Natural killer cell (primary cell): Measurements from ENCODE around the gene PCED1B. TPM values are rescaled to one million over a fixed set of nuclear protein-coding genes. Genes with fewer than 3 reads are reported as not detected.

Source experiments
- ATAC-seq, 3 donors: fragments of 150-1000 bp in 2 of 3; fragments of 200-7000 bp in 1 of 3; cut with Tn5 transposase; 1 replicate in 1 of 3; 2 replicates in 2 of 3; pipeline ENCODE4 v1.10.0; 2021; ENCODE audit warnings: mild to moderate bottlenecking in 2 of 3, moderate library complexity in 2 of 3
- DNase-seq, 2 donors: peaks; one replicate each; pipeline versions ENCODE4 v3.0.0 to v3.0.0-alpha.2; 2013 to 2021; ENCODE audit warnings: mixed read lengths in 1 of 2
- H3K27ac ChIP-seq: one replicate; pipeline ENCODE4 v1.5.1; 2013; ENCODE audit warnings: mild to moderate bottlenecking, low read length
- H3K27me3 ChIP-seq: one replicate; pipeline ENCODE4 v1.6.1; 2013; ENCODE audit warnings: low read length; ENCODE audit not compliant: control insufficient read depth, insufficient read depth
- H3K36me3 ChIP-seq: one replicate; pipeline ENCODE4 v1.6.1; 2013; ENCODE audit warnings: low read length; ENCODE audit not compliant: control insufficient read depth, insufficient read depth
- H3K4me1 ChIP-seq: one replicate; pipeline ENCODE4 v1.6.1; 2013; ENCODE audit warnings: low read length; ENCODE audit not compliant: control insufficient read depth, insufficient read depth
- H3K4me3 ChIP-seq: one replicate; pipeline ENCODE4 v1.5.1; 2013; ENCODE audit warnings: low read length
- H3K9me3 ChIP-seq: one replicate; pipeline ENCODE4 v1.6.1; 2013; ENCODE audit warnings: low read length; ENCODE audit not compliant: control insufficient read depth, insufficient read depth
- H3K27ac Mint-ChIP-seq, 2 donors: one replicate each; pipeline ENCODE4 v1.8.0; 2022; ENCODE audit warnings: mild to moderate bottlenecking in 2 of 2, mixed read lengths in 2 of 2, moderate library complexity in 1 of 2
- H3K27me3 Mint-ChIP-seq, 2 donors: one replicate each; pipeline ENCODE4 v1.8.0; 2022; ENCODE audit warnings: low read depth in 2 of 2, mixed read lengths in 2 of 2
- H3K36me3 Mint-ChIP-seq: one replicate; pipeline ENCODE4 v1.8.0; 2022; ENCODE audit warnings: mixed read lengths
- H3K4me1 Mint-ChIP-seq, 2 donors: one replicate each; pipeline ENCODE4 v1.8.0; 2022; ENCODE audit warnings: mixed read lengths in 2 of 2
- H3K4me3 Mint-ChIP-seq: one replicate; pipeline ENCODE4 v1.8.0; 2022; ENCODE audit warnings: mild to moderate bottlenecking, moderate library complexity, mixed read lengths
- H3K9me3 Mint-ChIP-seq, 2 donors: one replicate each; pipeline ENCODE4 v1.8.0; 2022; ENCODE audit warnings: mixed read lengths in 2 of 2
- WGBS: methylation state at CpG from one replicate; pipeline ENCODE4 v1.1.7; 2013; ENCODE audit warnings: missing lambda C conversion rate; ENCODE audit not compliant: insufficient coverage; 5-methylcytosine and 5-hydroxymethylcytosine counted together
- intact Hi-C: fragments of 100-400 bp; cut with micrococcal nuclease; formaldehyde crosslinking; loops from one replicate; pipeline ENCODE4 v1.14.2; 2022
- total RNA-seq, 4 donors: library from RNA; stranded (reverse); fragments of 120-200 nt in 1 of 4; gene quantifications; one replicate each; pipeline versions ENCODE4 v1.2.3 to v1.2.4, GENCODE V29; 2013 to 2022
- TF ChIP-seq, protein P1 (sequence below): fragments of 200-600 bp; IDR thresholded peaks from one replicate; pipeline ENCODE4 v1.8.0; 2022; ENCODE audit warnings: antibody characterized with exemption

The PCED1B gene
- total RNA-seq, 3 donors from 2014 or later (not counting 1 experiment from before 2014, with no cell fraction given) = 30.2 to 35.9 (median 33.3) TPM

DNA sequence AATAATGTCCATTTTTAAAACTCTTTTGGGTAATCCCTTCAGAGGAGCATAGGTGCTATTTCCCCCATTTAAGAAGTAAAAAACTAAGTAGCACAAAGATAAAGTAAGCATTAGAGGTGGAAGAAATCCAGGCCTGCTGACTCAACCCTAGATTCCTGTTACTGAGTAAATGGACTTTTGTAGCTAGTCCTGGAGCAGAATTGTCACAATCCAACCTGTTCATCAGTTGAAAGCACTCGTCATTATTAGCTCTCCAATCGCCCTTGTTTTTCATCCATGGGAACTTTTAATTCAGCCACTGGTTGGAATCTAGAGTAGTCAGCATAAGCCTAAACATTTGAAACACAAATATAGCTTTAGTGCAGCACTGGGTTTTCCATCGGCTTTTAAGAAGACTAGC is 139.8 kb downstream of the PCED1B start:
- no peak for DNase-seq
- H3K36me3 ChIP-seq = peaks cover 13% of the 10 kb centered on the region
- H3K4me1 ChIP-seq = peaks cover 68% of the 10 kb centered on the region
- WGBS = 79% methylated on average over 3 of the region's 3 CpGs
- H3K9me3 ChIP-seq = no peaks in the 10 kb centered on the region
- H3K4me3 ChIP-seq = no peak overlapping the region
- H3K27me3 Mint-ChIP-seq = no peaks in the 10 kb centered on the region
- H3K27ac Mint-ChIP-seq = peak overlapping the region; percentile 72 to 99
- no peaks in the 10 kb centered on the region for H3K36me3 Mint-ChIP-seq
- peak overlapping the region; percentile 20 for H3K27ac ChIP-seq
- no peaks in the 10 kb centered on the region for H3K9me3 Mint-ChIP-seq
- no peaks in the 10 kb centered on the region for H3K27me3 ChIP-seq
- TF ChIP-seq, protein P1, sequence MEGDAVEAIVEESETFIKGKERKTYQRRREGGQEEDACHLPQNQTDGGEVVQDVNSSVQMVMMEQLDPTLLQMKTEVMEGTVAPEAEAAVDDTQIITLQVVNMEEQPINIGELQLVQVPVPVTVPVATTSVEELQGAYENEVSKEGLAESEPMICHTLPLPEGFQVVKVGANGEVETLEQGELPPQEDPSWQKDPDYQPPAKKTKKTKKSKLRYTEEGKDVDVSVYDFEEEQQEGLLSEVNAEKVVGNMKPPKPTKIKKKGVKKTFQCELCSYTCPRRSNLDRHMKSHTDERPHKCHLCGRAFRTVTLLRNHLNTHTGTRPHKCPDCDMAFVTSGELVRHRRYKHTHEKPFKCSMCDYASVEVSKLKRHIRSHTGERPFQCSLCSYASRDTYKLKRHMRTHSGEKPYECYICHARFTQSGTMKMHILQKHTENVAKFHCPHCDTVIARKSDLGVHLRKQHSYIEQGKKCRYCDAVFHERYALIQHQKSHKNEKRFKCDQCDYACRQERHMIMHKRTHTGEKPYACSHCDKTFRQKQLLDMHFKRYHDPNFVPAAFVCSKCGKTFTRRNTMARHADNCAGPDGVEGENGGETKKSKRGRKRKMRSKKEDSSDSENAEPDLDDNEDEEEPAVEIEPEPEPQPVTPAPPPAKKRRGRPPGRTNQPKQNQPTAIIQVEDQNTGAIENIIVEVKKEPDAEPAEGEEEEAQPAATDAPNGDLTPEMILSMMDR = no peak
- H3K4me3 Mint-ChIP-seq = peak overlapping the region; percentile 67
- peaks cover 72 to 80% of the 10 kb centered on the region in 2 donors for H3K4me1 Mint-ChIP-seq
- intact Hi-C loops = loop anchor here (5.0 to 10.0 kb wide), 5 partner anchors 58 to 952 kb away; partner anchors contain the start of genes HDAC7, SLC38A1 and SLC38A2
- ATAC-seq = no peak

DNA sequence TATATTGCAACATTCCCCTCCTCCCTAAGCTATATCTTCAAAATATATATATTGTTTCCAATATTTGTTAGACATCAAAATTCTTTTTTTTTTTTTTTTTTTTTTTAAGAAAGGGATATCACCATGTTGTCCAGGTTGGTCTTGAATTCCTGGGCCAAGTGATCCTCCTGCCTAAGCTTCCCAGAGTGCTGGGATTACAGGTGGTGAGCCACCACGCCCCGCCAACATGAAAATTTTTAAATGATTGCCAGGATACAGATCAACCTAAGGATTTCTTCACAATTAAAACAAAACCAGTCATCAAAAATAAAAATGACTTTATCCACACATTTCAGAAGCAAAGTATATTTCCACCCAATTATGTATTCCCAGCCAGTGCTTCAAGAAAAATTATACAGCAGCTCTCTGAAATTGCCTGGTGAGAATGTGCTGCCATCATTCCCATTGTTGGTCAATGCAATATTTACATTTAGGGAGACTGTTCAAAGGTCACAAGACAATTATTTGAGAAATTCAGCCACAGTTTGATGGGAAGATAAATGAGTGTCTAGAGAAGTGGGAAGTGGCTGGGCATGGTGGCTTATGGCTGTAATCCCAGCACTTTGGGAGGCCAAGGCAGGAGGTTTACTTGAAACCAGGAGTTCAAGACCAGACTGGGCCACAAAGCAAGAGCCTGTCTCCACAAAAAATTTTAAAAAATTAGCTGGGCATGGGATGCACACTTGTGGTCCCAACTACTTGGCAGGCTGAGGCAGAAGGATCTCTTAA is 142.0 kb downstream of the PCED1B start:
- intact Hi-C loops = no loop called here
- TF ChIP-seq, protein P1 = no peak
- H3K4me1 Mint-ChIP-seq = peaks cover 70 to 73% of the 10 kb centered on the region in 2 donors
- ATAC-seq (no peak), DNase-seq (no peak)
- Histone ChIP-seq H3K27ac (no peak overlapping the region), H3K27me3 (no peaks in the 10 kb centered on the region), H3K9me3 (no peaks in the 10 kb centered on the region), H3K4me3 (no peak overlapping the region), H3K4me1 (peaks cover 59% of the 10 kb centered on the region), H3K36me3 (peaks cover 23% of the 10 kb centered on the region)
- WGBS = 100% methylated on average over 2 of the region's 2 CpGs
- no peaks in the 10 kb centered on the region for H3K9me3 Mint-ChIP-seq
- H3K4me3 Mint-ChIP-seq = peak overlapping the region; percentile 11
- H3K27me3 Mint-ChIP-seq = no peaks in the 10 kb centered on the region
- peak overlapping the region; percentile 58 to 72 for H3K27ac Mint-ChIP-seq
- no peaks in the 10 kb centered on the region for H3K36me3 Mint-ChIP-seq

GRCh38 chr12:47222520-47223030 is 143.2 kb downstream of the PCED1B start:
- TF ChIP-seq, protein P1 = no peak
- H3K27ac ChIP-seq = peak overlapping the region; percentile 50
- H3K4me3 ChIP-seq = no peak overlapping the region
- ATAC-seq (peak in 1 of 3 donors; percentile 20), DNase-seq (no peak)
- no peaks in the 10 kb centered on the region for H3K9me3 ChIP-seq
- H3K27me3 ChIP-seq = no peaks in the 10 kb centered on the region
- H3K36me3 ChIP-seq = peaks cover 23% of the 10 kb centered on the region
- Mint-ChIP-seq H3K4me1 (peaks cover 59 to 62% of the 10 kb centered on the region in 2 donors), H3K36me3 (no peaks in the 10 kb centered on the region), H3K27me3 (no peaks in the 10 kb centered on the region), H3K27ac (peak overlapping the region; percentile 84 to 92), H3K4me3 (peak overlapping the region; percentile 65), H3K9me3 (no peaks in the 10 kb centered on the region)
- peaks cover 52% of the 10 kb centered on the region for H3K4me1 ChIP-seq
- intact Hi-C loops = no loop called here
- 60% methylated on average over 3 of the region's 3 CpGs for WGBS
